NCI-H446 (cell line): Measurements from ENCODE around the gene LRIT3.

Source experiments
- DNase-seq, 2 experiments: peaks; one replicate each; lab custom pipeline; 2025; lab: John Stamatoyannopoulos, UW

LRIT3 gene, protein sequence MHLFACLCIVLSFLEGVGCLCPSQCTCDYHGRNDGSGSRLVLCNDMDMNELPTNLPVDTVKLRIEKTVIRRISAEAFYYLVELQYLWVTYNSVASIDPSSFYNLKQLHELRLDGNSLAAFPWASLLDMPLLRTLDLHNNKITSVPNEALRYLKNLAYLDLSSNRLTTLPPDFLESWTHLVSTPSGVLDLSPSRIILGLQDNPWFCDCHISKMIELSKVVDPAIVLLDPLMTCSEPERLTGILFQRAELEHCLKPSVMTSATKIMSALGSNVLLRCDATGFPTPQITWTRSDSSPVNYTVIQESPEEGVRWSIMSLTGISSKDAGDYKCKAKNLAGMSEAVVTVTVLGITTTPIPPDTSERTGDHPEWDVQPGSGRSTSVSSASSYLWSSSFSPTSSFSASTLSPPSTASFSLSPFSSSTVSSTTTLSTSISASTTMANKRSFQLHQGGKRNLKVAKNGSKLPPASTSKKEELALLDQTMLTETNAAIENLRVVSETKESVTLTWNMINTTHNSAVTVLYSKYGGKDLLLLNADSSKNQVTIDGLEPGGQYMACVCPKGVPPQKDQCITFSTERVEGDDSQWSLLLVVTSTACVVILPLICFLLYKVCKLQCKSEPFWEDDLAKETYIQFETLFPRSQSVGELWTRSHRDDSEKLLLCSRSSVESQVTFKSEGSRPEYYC

DNA sequence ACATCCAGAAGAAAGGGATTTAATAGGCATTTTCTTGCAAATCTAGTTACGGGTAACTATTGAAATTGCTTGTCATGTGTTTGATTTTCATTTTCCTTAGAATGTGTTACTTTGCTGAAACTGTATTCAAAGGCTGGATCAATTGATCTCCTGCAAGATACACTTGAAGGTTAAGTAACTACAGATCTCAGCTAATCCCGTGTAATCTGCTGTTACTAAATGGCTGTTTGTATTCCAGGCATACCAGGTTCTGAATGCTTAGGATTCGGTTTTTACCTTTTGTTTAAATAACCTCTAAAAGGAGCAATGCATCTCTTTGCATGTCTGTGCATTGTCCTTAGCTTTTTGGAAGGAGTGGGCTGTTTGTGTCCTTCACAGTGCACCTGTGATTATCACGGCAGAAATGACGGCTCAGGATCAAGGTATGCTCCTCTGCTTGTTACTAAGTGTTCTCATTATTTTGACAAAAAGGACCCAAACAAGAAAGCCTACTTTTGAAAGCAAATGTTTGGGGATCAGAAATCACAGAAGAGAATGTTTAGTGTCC is at the start of gene LRIT3:
Gene LRIT3 (plus strand): TSS at position 212 of the 547 bp plus-strand sequence. CDS start 95 bp downstream, at position 307.
- no peak for DNase-seq

DNA sequence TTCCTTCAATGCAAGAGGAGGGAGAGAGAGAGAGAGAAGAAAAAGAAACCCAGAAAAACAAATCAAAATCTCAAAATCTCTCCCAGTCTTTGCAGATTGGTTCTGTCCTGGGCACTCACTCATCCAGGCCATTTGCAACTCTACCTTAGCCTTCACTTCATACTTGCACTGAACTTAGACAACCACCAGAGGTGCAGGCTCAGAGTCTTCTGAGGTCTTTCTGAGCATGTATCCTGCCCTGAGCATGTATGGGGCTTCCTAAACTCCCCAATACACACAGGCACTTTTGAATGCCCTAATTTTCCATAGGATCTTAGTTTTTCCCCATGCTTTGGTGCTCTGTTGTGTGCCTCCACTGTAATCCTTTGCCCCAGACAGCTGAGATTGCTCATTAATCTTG is 49.0 kb upstream of the LRIT3 start:
- no peak for DNase-seq

DNA sequence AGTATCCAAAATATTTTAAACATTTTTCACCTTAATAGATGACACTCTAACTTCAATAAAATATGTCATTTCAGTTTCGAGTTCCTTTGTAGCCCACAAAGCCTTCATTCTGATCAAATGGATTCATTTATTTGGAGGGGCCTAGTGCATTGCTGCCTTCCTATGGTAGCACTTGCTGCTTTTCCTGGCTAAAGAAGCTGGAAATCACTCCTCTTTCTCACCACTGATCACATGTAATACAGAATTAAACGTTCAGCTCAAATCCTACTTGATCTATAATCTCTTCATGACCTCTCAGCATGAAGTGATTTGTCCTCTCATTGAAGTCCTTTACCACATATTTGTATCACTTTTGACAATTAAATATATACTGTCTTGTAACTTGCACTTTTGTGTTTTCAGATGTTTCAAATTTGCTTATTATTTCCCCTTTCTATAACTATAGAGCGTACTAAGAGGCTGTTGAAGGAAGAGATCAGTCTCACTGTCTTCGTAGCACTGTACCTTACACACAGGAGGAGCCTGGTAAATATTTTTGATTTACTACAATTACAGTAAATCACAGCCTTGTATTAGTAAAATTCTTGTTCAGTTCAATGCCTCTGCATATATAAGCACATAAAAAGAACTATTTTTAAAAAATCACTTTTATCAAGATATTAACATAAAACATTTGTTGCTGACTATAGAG is 46.7 kb upstream of the LRIT3 start:
- no peak for DNase-seq

DNA sequence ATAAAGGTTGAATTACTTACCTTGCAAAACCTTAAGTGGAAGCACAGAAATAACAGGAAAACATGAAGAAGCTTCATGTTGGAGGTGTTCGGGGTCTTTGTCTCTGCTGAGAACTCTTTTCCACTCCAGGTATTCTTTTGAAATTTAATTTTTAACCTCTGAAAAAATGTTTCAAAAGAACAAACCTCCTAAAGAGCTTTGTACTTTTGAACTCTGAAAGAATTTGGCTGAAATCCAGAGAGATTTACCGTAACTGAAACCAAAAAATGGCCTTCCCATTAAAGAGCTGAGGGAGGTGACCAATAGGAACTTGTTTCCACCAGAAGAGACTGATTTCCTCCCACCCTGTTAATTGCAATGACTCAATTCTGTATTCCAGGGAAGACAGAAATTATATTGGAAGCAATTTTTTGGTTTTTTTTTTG is 46.0 kb upstream of the LRIT3 start, which contains the start of gene CFI:
Gene CFI (minus strand): TSS at position 105 of the 425 bp plus-strand sequence. CDS start 28 bp downstream, at position 77.
- DNase-seq: no peak

DNA sequence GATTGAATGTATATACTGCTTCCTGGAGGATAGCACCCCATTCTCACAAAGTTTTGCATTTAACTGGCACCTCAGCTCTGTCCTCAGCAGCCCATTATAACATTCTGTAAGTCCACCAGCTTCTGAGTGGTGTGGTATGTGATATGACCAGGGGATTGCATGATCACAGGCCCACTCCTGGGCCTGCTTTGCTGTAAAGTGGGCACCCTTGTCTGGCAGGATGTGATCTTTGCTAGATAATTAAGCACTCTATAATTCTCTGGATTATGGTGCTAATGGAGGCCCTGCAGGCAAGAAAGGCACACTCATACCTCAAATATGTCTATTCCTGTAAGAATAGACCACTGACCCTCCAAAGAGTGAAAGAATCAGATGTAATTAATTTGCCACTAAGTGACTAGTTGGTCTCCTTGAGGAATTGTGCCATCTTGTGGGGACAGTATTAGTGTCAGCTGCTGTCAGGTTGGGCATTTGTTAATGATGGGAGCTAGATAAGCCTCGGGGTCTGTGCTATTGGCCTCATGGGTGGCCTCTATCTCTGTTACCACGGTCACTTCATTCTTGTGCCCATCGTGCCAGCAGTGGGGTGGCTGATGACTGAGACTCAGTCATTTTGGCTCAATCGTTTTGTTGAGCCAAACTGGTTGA is 43.9 kb upstream of the LRIT3 start:
- DNase-seq: peak; percentile 3 to 49

DNA sequence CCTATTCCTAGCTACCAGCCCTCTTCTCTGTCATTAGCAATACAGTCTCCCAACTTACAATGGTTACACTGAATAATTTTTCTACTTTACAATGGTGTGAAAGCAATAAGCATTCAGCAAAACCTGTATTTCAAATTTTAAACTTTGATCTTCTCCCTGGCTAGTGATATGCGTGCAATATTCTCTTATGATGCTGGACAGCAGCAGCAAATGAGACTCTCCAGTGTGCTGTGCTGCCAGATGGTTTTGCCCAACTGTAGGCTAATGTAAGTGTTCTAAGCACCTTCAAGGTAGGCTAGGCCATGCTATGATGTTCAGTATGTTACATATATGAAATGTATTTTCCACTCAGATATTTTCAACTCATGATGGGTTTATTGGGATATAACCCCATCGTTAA is 38.3 kb upstream of the LRIT3 start:
- no peak for DNase-seq

DNA sequence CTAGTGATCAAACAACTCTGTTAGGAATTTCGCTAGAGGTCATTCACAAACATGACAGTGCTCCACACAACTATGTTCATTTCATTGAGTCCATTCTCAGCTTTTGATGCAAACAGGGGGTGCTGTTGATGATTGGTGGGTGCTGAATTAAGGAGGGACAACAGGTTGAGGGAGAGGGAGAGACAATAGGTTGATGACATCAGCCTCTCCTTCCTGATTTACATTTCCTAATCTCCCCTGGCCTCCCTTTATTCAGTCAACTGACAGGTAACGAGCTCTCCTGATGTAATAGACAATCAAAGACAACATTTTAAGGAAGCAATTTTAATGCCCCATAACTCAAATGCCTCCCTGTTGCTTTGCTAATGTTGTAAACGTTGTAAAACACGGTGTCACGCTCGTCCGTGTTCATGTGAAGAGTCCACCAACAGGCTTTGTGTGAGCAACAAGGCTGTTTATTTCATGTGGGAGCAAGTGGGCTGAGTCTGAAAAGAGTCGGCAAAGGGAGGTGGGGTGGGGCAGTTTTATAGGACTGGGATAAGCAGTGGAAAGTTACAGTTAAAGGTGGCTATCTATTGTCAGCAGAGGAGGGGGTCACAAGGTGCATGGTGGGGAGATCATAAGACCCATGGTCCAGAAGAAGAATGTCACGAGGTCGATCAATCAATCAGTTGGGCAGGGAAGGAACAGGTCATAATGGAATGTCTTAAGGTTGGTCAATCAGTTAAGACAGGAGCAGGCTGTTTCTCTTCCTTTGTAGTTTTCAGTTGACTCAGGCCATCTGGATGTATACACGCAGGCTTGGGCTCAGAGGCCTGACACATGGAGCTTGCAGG is 37.1 kb upstream of the LRIT3 start:
- no peak for DNase-seq

DNA sequence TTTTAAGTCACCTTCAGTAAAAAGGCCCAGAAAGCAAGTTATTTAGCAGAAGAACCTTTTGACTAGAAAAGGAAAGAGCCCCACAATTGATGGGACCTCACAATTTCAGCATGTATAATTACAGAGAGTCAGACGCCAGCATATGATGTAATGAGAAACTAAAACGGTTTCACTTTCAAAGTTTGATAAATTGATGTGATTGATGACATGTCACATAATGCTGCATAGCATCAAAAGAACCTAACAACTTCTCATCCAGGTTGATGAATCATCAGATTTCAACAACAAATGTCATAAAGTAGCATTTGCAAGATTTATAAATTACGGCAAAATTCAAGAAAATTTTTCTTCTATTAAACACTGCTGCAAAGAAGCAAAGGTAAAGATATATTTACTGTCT is 36.2 kb upstream of the LRIT3 start:
- no peak for DNase-seq

DNA sequence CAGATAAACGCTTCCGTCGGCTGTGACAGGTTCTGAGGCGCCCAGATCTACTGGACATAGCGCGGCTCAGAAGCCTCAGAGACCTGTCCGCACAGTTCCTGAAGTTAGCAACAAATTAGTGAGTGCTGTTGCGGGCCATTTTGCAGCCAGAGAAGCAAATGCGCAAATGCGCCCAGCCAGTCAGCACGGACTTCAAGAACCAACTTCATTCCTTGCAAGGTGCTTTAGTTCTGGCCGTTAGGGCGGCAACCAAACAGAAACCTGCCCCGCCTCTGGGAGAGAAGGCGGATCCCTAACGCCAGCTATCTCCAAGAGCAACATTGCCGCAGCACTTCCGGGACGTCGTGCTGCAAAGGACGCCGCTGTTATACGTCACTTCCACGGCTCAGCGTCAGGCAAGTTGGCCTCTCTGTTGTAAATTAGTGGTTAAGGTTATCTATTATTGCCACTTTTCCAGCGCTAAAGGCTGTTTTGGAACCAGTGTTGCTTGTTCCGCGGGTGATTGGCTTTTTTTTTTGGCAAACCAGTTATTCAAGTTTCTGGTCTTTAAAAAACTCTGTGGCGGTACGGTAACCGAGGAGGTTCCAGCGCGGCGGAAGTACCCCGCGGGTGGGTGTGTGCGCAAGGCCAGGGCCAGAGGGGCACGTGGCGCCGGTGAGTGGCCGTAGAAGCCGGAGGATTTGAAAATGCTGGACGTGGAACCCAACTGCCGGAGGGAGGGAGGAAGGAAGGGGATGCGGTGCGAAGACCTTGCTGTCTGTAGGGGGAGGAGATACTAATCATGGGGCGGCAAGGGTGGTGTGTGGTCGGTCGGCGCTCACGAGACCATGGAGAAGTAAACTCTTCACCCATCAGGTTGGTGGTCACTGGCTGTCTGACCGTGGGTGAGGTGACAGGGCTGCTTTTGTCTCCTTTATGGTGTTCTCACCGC is 32.5 kb upstream of the LRIT3 start, which contains the start of gene GAR1:
Gene GAR1 (plus strand): TSS at position 612 of the 931 bp plus-strand sequence. CDS start 403 bp downstream, outside the sequence.
- DNase-seq: peak; percentile 47 to 89

DNA sequence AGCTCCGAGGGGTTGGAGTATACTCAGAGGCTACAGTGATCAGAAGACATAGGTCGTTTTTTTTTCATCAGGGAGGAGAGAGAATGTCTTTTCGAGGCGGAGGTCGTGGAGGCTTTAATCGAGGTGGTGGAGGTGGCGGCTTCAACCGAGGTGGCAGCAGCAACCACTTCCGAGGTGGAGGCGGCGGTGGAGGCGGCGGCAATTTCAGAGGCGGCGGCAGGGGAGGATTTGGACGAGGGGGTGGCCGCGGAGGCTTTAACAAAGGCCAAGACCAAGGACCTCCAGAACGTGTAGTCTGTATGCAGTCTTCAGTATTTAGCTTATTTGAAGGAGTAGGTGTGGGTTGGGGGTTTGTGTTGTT is 31.8 kb upstream of the LRIT3 start:
- no peak for DNase-seq

DNA sequence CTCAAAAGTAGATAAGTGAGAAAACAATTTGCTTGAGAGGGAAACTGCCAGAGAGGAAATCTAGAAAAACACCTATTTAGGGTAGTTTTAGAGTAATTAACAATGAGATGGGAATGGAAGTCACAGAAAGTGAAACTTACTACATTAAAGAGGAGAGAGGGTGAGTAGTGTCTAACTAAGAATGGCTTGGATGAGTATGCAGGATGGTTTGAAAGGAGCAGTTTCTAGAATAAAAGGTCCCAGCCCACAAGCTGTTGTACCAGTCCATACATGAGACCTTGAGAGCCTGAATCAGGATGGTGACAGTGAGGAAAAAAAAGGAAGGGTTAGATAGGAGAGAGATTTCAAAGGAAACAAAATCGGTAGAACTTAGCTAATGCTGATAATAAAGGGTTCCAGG is 31.0 kb upstream of the LRIT3 start:
- DNase-seq: no peak

DNA sequence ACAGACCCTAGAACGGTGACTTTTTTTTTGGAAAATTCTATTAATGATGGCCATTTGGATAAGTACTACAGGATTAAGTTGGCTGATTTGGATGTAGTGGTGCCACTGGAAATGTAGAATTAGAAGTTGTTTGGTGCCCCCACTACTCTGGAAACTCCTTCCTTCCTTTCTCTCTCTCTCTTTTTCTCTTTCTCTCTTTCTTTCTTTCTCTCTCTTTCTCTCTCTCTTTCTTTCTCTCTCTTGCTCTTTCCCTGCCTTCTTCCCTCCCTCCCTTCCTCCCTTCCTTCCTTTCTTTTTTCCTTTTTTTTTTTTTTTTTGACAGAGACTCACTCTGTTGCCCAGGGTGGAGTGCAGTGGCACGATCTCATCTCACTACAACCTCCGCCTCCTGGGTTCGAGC is 29.6 kb upstream of the LRIT3 start:
- DNase-seq: no peak

DNA sequence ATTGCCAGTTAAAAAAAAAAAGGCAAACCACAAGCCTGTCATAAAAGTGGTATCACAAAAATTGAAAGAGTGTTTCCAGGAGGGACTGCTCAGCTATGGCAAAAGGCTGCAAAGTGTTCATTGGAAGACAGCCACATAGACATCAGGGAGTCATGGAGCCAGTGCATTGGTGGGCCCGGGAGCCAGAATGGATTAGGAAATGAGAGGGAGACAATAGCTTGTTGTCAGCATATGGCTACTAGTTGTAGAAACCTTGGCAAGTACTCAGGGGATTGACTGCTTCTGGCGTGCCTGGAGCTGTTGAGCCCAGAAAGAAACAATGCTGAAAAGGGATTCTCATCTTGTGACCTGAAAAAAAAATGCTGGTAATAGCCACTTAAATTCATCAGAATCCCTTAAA is 27.3 kb upstream of the LRIT3 start:
- peak; percentile 31 to 80 for DNase-seq

DNA sequence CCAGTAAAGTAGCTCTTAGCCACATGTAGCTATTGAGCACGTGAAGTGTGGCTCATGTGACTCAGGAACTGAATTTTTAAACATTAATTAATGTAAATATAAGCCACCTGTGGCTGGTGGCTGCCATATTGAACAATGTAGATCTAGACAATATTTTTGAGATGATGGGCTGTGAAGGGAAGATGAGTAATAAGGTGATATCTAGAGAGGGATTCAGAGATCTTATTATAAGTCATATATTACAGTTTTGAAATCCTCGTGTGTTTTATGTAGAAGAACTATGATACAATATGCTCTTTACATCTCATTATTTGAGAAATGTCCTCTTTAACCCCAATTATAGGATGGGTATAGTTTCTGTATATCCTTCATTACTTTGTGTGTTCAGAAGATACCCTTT is 26.7 kb upstream of the LRIT3 start:
- no peak for DNase-seq

DNA sequence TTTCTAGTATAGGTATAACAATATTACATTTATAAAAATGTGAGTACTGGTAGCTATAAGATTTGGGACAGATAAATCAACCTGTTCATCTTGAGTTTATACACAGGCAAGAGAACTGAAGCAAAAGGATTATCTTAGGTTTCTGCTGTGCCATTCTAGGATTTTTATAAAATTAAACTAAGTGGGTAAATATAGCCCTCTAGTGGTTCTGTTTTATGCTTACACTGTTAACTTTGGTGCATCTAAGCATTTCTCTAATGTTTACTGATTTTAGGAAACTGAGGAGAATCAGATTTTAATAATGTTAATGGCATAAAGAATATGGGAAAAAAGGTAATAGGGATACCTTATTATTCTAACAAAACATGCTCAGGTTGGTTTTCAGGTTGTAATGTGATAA is 21.2 kb upstream of the LRIT3 start:
- no peak for DNase-seq

DNA sequence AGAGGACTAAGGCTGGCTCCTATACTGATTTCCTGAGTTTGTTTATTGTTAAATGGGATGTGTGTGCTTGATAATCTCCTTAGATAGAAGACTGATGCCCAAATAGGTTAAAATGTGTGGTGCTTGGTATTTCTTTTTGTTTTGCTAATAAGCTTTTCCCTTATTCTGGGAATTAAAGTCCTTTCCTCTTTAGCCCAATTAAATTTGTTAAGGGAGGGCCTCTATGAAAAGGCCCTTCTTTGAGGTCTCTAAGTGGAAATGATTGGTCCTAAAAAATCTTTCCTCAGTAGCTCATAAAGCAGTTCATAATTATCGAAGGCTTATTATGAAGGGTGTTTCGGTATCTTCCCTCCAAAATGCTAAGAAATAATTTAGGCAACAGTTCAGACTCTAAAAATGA is 20.2 kb upstream of the LRIT3 start, which contains the start of gene RRH:
Gene RRH (plus strand): TSS at position 301 of the 400 bp plus-strand sequence. CDS start 56 bp downstream, at position 357.
- no peak for DNase-seq

DNA sequence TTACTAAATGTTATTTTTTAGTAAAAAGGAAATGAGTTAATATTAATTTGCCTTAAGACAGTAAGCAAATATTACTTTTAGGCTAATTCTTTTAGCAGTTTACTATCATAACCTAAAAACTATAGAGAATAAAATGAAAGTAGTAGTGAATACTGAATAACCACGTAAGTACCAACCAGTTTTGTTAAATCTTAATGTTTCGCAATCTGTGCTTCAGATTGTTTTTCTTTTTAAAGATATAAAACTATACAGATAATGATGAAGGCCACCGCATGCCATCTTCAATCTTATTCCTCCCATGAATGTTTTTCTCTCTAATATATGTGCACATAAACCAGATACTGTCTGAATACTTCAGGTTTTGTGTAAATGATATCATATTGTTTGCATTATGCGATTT is 14.2 kb upstream of the LRIT3 start:
- DNase-seq: no peak

DNA sequence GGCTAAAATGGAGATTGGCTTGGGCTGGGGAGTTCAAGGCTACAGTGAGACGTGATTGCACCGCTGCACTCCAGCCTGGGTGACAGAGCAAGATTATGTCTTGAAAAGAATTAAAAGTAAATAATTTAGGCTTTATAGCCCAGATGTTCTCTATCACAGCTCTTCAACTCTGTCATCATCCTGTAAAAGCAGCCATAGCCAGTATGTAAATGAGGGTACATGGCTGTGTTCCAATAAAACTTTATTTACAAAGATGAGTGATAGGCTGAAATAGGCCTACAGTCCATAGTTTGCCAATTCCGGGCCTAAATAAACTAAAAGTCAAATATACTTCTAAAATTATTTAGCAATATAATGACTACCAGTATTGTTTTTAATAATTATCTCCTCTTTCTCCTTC is 10.9 kb upstream of the LRIT3 start:
- no peak for DNase-seq

DNA sequence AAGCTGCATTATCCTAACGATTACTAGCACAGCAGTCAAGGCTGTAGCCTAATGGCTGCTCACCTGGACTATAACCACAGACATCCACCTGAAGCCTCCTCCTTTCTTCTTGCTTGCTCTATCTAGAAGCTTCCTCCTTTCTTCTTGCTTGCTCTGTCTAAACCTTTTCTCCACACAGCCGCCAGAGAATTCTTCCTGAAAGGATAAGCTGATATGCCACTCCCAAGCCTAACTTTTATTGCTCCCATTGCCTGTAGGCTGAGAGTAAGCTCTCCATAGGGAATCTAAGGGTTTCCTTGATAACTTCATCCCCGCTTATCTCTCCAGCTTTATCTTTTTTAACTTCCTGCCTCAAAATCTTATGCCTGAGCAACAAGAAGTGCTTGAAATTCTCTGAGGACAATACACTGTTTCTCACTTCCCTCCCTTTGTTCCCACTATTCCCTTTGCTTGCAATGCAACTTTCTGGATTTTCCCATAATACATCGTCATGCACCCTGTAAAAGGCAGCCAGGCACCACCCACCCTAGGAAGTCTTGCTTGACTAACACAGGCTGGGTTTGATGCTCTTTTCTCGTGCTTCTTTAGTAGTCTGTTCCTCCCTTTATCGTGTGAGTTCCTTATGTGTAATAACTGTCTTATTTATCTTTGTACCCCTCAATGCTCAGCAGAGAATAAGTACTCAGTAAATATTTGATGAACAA is 1.4 kb upstream of the LRIT3 start:
- no peak for DNase-seq
